HG02885 (cell line): ENCODE measurements around the gene COLEC11.
"Not testable (repeated sequence)": the region's sequence is repeated elsewhere in the genome, so short reads cannot be mapped to it uniquely, and the experiment has no call there.

Experiments
- ATAC-seq: cut with Tn5 transposase; IDR thresholded peaks from one replicate; pipeline ENCODE4 v1.9.1; 2021; ENCODE audit warnings: mild to moderate bottlenecking; ENCODE audit not compliant: unreplicated experiment, poor library complexity

The COLEC11 gene

GRCh38 chr2:3649581-3649980, 54.7 kb downstream of the COLEC11 start:
- ATAC-seq: no peak

- ATAC-seq: no peak
Measured at GRCh38 chr2:3650140-3650920, 55.4 kb downstream of the COLEC11 start.

GRCh38 chr2:3651691-3652648, 57.1 kb downstream of the COLEC11 start:
- ATAC-seq: peak; percentile 82

DNA sequence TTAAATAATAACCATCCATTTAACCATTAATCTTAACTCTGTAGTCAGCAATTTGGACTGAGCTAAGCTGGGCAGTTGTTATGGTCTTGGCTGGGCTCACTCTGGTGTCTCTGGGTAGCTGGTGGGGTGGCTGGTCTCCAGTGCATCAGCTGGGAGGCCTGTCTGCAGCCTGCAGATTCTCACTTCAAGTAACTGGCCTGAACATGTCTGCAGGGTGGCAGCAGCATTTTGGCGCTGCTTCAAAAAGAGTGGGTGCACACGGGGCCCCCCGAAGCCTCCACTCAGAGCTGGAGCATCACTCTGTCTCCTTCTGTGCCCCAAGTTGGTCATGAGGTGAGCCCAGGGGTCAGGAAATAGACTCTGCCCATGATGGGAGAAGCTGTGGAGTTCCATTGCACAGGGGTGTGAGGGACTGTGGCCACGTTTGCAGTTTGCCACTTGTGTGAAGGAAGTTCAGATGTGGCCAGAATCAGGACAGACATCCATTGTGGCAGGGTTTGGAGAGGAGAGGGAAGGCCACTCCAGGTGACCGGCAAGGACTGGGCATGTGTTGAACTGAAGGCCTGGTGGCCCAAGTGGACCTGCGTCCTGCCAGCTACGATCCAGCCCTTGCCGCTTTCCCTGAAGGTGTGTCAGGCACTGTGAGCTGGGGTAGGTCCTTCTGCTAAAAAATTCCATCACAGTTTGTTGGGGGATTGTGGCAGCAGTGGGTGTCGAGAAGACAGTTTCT, 58.1 kb downstream of the COLEC11 start:
- ATAC-seq: no peak

DNA sequence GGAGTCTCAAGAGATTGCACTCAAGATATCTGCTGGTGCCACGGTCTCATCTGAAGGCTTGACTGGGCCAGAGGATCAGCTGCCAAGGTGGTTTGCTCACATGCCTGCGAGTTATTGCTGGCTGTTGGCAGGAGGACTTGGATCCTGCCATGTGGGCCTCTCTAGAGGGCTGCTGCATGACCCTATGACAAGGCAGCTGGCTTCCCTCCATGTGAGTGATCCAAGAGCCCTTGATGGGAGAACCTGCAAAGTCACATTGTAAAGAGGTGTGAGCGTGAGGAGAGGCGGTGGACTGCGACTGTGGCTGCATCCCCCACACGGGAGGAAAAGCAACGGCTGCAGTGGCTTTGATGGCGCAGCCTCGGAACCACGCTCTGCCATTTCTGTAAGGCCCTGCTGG, 59.1 kb downstream of the COLEC11 start:
- ATAC-seq: no peak

DNA sequence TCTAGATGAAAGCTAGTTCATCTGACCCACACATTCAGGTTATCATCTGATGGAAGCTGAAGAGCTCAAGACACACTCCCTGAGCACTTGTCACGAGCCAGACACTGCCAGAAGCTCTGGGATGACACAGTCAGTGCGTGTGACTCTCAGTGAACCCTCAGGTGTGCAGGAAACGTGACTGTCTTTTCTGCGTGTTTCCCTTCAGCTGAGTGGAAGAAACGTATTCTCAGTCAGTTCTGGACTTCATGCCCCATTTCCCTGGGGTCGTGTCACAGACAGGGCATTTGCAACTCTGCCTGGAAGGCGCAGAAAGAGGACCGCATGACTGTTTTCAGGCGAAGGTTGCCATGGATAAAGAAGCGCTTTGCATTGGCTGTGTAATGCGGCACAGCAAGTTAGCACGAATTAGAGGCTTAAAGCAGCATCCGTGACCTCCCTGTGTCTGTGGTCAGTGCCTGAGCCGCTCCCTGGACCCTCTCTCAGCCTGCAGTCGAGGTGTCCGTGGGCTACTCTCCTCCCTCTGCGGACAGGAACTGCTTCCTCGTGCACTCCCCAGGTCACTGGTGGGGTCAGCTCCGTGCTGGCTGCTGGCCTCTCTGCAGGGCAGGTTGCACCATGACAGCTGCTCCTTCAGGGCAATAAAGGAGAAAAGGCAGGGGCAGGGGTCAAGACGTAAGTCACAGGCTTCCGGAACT, 59.8 kb downstream of the COLEC11 start:
- no peak for ATAC-seq

GRCh38 chr2:3655871-3656761, 61.2 kb downstream of the COLEC11 start:
- no peak for ATAC-seq

GRCh38 chr2:3656762-3657721, 62.1 kb downstream of the COLEC11 start:
- peak; percentile 41 for ATAC-seq

GRCh38 chr2:3657881-3658280, 63.0 kb downstream of the COLEC11 start, which contains the start of gene ALLC:
TSS of gene ALLC (plus strand) at chr2:3658200. CDS start at chr2:3671158, 12,958 bp downstream.
- ATAC-seq: no peak

DNA sequence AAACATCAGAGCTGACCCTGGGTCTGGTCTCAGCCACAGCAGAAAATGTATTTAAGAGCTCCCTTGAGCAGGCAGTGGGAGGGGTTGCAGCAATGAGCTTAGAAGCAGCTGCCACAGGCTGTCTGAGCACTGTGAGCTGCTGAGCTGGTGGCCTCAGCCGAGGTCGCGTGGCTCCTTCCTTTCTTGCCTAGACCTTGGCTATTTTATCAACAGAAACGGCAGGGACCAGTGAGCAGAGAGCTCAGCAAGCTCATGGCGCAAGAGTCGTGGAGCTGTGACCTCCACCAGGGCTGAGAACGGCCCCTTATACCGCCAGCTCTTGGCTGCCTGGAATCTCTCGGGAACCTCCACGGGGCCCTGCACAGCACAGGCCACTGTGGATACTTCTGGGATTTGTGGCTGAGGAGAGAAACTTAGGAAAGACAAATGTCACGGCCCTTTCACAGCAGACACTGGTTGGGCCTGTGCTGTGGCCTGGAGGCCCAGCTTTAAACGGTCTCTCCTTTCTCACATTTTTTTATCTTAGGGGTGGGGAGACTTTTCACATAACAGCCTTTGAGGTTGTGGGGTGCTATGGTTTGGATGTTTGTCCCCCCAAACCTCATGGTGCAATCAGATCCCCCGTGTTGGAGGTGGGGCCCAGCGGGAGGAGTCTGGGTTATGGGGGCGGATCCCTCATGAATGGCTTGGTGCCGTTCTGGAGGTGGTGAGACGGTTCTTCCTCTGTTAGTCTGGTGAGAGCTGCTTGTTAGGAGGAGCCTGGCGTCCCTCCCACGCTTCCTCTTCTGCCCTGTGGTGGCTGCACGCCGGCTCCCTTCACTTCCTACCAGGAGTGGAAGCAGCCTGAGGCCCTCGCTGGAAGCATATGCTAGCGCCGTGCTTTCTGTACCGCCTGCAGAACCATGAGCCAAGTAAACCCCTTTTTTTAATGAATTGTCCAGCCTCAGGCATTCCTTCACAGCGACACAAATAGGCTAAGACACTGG, 64.8 kb downstream of the COLEC11 start:
- ATAC-seq: no peak

- ATAC-seq: not testable (repeated sequence)
Measured at GRCh38 chr2:3660640-3661039, 65.7 kb downstream of the COLEC11 start.

DNA sequence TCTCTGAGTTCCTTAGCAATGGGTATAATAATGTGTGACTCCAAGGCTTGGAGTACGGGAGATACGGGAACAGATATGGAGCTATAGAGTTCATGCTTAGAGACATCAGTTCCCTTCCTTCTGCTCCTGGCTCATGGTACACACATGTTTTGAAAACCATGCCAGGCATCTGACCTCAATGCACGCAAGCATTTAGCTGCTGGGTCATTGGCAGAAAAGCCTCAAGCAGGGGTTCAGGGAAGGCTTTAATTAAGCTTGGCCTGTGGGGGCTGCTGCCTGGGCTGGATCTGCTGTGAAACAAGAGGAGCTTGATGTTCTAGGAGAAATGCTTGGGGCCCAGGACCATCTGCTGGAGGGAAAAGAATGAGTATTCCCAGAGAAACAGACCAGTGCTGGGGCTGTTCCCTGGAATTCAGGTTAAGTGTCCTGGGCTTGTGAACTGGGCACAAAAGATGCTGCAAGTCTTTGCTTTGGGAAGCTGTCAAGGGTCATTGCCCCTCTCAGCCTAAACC, 66.3 kb downstream of the COLEC11 start:
- no peak for ATAC-seq

GRCh38 chr2:3662239-3662638, 67.3 kb downstream of the COLEC11 start:
- no peak for ATAC-seq

DNA sequence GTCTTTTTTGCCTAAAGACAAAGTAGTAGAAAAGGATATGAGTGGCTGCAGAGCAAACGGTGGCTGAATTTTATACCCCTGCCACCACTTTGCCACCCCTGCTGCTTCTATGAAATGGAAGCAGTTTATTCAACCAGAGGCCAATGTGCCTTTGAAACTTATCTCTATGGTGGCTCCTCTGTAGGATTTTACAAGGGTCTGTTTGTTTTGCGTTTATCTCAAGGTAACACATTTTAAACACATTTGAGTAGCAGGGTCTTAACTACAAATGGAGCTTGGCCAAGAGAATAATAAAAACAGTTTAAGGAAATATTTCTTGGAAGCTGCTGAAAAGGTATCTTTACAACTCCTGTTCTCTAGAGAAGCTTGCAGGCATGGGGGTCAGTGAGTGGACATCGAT, 69.2 kb downstream of the COLEC11 start:
- no peak for ATAC-seq

- ATAC-seq: no peak
Measured at GRCh38 chr2:3664925-3665324, 70.0 kb downstream of the COLEC11 start.

- no peak for ATAC-seq
Measured at GRCh38 chr2:3665886-3666612, 71.1 kb downstream of the COLEC11 start.
